A673 (cell line): ENCODE results near the gene F8.

Experiments used
- EZH2 ChIP-seq: fragments of 200-600 bp; sonication (generic); IDR thresholded peaks from 2 replicates; pipeline ENCODE4 v1.6.1; 2017; ENCODE audit warnings: borderline replicate concordance, low read depth, mild to moderate bottlenecking, mixed read lengths, antibody characterized with exemption, low read length; ENCODE audit not compliant: poor library complexity, severe bottlenecking
- TF ChIP-seq, protein P1 (sequence below): fragments of 300-800, 200-600 bp; sonication (generic); conservative IDR thresholded peaks from 2 replicates; pipeline ENCODE4 v1.5.1; 2017; ENCODE audit warnings: low read depth, mild to moderate bottlenecking, antibody characterized with exemption, low read length, moderate library complexity, mixed read lengths

DNA sequence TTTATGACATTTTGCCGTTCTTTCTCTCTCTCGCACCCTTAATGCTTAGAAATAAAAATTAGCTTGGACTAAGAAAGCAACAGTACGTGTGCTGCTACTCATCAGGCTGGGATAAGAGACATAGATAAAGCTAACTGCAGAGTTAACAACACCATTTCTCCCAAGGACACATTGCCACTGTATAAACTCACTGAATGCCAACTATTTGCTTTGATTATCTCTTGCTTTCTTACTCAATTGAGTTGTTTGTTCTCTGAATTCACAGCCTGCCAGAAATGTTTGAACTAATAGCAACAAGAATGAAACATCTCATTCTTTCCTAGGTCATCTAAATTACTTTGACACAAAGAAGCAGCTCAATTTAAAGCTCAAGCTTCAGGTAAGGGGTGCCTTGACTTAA is 34.6 kb downstream of the F8 start:
- TF ChIP-seq EZH2: no peak
- TF ChIP-seq, protein P1, sequence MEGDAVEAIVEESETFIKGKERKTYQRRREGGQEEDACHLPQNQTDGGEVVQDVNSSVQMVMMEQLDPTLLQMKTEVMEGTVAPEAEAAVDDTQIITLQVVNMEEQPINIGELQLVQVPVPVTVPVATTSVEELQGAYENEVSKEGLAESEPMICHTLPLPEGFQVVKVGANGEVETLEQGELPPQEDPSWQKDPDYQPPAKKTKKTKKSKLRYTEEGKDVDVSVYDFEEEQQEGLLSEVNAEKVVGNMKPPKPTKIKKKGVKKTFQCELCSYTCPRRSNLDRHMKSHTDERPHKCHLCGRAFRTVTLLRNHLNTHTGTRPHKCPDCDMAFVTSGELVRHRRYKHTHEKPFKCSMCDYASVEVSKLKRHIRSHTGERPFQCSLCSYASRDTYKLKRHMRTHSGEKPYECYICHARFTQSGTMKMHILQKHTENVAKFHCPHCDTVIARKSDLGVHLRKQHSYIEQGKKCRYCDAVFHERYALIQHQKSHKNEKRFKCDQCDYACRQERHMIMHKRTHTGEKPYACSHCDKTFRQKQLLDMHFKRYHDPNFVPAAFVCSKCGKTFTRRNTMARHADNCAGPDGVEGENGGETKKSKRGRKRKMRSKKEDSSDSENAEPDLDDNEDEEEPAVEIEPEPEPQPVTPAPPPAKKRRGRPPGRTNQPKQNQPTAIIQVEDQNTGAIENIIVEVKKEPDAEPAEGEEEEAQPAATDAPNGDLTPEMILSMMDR: no peak
